HG02884 (cell line): ENCODE measurements around the gene FBXL7.

Source experiments
- ATAC-seq: cut with Tn5 transposase; IDR thresholded peaks from one replicate; pipeline ENCODE4 v1.9.1; 2021; ENCODE audit warnings: mild to moderate bottlenecking, moderate library complexity; ENCODE audit not compliant: unreplicated experiment

FBXL7 gene

GRCh38 chr5:15740383-15740782 is 240.4 kb downstream of the FBXL7 start:
- no peak for ATAC-seq

GRCh38 chr5:15741591-15741990 is 241.6 kb downstream of the FBXL7 start:
- no peak for ATAC-seq

- ATAC-seq = no peak
Measured at GRCh38 chr5:15746833-15747232, 246.9 kb downstream of the FBXL7 start.

- ATAC-seq = no peak
Measured at GRCh38 chr5:15748266-15748665, 248.3 kb downstream of the FBXL7 start.

GRCh38 chr5:15752663-15753285 is 252.8 kb downstream of the FBXL7 start:
- no peak for ATAC-seq

- no peak for ATAC-seq
Measured at GRCh38 chr5:15753752-15754151, 253.8 kb downstream of the FBXL7 start.

GRCh38 chr5:15757103-15757502 is 257.1 kb downstream of the FBXL7 start:
- ATAC-seq = no peak

- ATAC-seq = no peak
Measured at GRCh38 chr5:15757619-15758018, 257.6 kb downstream of the FBXL7 start.

GRCh38 chr5:15762668-15763067 is 262.7 kb downstream of the FBXL7 start:
- no peak for ATAC-seq

- ATAC-seq = no peak
Measured at GRCh38 chr5:15763754-15764153, 263.8 kb downstream of the FBXL7 start.

- ATAC-seq = no peak
Measured at GRCh38 chr5:15768936-15769335, 269.0 kb downstream of the FBXL7 start.

- ATAC-seq = no peak
Measured at GRCh38 chr5:15772131-15772530, 272.2 kb downstream of the FBXL7 start.

GRCh38 chr5:15774632-15775031 is 274.7 kb downstream of the FBXL7 start:
- ATAC-seq = no peak

- ATAC-seq = no peak
Measured at GRCh38 chr5:15776346-15776745, 276.4 kb downstream of the FBXL7 start.

- ATAC-seq = no peak
Measured at GRCh38 chr5:15783734-15784133, 283.8 kb downstream of the FBXL7 start.

- no peak for ATAC-seq
Measured at GRCh38 chr5:15785531-15785981, 285.6 kb downstream of the FBXL7 start.

GRCh38 chr5:15786326-15786725 is 286.3 kb downstream of the FBXL7 start:
- ATAC-seq = no peak

GRCh38 chr5:15786884-15787283 is 286.9 kb downstream of the FBXL7 start:
- no peak for ATAC-seq

- no peak for ATAC-seq
Measured at GRCh38 chr5:15787681-15788080, 287.7 kb downstream of the FBXL7 start.

- no peak for ATAC-seq
Measured at GRCh38 chr5:15789642-15790041, 289.7 kb downstream of the FBXL7 start.

- ATAC-seq = no peak
Measured at GRCh38 chr5:15790446-15791018, 290.6 kb downstream of the FBXL7 start.

- no peak for ATAC-seq
Measured at GRCh38 chr5:15791274-15791673, 291.3 kb downstream of the FBXL7 start.

- ATAC-seq = no peak
Measured at GRCh38 chr5:15791859-15792258, 291.9 kb downstream of the FBXL7 start.
